Peyer's patch (tissue), 4 donors: ENCODE measurements around the gene TBCD. TPM values are rescaled to one million over a fixed set of nuclear protein-coding genes. Genes with fewer than 3 reads are reported as not detected.

Source experiments
- DNase-seq, 3 donors: peaks; one replicate each; pipeline ENCODE4 v3.0.0-alpha.2; 2017 to 2019
- H3K27ac ChIP-seq, 4 donors: fragments of 200-600 bp; sonication (generic); one replicate each; pipeline ENCODE4 v1.5.1; 2016 to 2019
- H3K27me3 ChIP-seq, 2 donors: fragments of 200-600 bp; sonication (generic); one replicate each; pipeline ENCODE4 v1.5.1; 2019
- H3K36me3 ChIP-seq, 3 donors: fragments of 200-600 bp; sonication (generic); one replicate each; pipeline ENCODE4 v1.5.1; 2016 to 2019
- H3K4me1 ChIP-seq, 4 donors: fragments of 200-600 bp; sonication (generic); one replicate each; pipeline ENCODE4 v1.5.1; 2016 to 2019
- H3K4me3 ChIP-seq, 4 donors: fragments of 200-600 bp; sonication (generic); 1 replicate in 3 of 4; 2 replicates in 1 of 4; pipeline ENCODE4 v1.5.1; 2016 to 2019; ENCODE audit warnings: mild to moderate bottlenecking in 1 of 4
- H3K9me3 ChIP-seq, 4 donors: fragments of 200-600 bp; sonication (generic); one replicate each; pipeline ENCODE4 v1.5.1; 2016 to 2019; ENCODE audit warnings: mild to moderate bottlenecking in 1 of 4
- POLR2A ChIP-seq, 2 donors: fragments of 450-650 bp; IDR thresholded peaks; one replicate each; pipeline ENCODE4 v1.5.1; 2017; ENCODE audit warnings: antibody characterized with exemption in 2 of 2, mild to moderate bottlenecking in 2 of 2, moderate library complexity in 2 of 2
- total RNA-seq, 4 donors: library from RNA; depleted of rRNA; stranded (reverse); fragments of >200 nt; gene quantifications; one replicate each; pipeline ENCODE4 v1.1.0, GENCODE V29; 2016
- TF ChIP-seq, protein P1 (sequence below), 6 experiments: fragments of 450-650 bp in 4 of 6; fragments of 200-600 bp in 2 of 6; sonication (generic) in 1 of 6; IDR thresholded peaks; one replicate each; pipeline ENCODE4 v1.5.1; 2017 to 2019; ENCODE audit warnings: antibody characterized with exemption in 6 of 6, mild to moderate bottlenecking in 3 of 6, moderate library complexity in 1 of 6

Gene TBCD
- total RNA-seq, 4 donors from 2014 or later: 58.7 to 130 (median 74.8) TPM

GRCh38 chr17:82846061-82846691 lies 94.3 kb downstream of the TBCD start:
- Histone ChIP-seq H3K27ac (peak overlapping the region in 2 of 4 donors; percentile 7 to 10), H3K27me3 (no peaks in the 10 kb centered on the region), H3K4me1 (peaks cover 0 to 5% (median 0%) of the 10 kb centered on the region in 4 donors), H3K4me3 (peak overlapping the region in 1 of 4 donors; percentile 18), H3K9me3 (no peaks in the 10 kb centered on the region), H3K36me3 (no peaks in the 10 kb centered on the region)
- TF ChIP-seq, protein P1, sequence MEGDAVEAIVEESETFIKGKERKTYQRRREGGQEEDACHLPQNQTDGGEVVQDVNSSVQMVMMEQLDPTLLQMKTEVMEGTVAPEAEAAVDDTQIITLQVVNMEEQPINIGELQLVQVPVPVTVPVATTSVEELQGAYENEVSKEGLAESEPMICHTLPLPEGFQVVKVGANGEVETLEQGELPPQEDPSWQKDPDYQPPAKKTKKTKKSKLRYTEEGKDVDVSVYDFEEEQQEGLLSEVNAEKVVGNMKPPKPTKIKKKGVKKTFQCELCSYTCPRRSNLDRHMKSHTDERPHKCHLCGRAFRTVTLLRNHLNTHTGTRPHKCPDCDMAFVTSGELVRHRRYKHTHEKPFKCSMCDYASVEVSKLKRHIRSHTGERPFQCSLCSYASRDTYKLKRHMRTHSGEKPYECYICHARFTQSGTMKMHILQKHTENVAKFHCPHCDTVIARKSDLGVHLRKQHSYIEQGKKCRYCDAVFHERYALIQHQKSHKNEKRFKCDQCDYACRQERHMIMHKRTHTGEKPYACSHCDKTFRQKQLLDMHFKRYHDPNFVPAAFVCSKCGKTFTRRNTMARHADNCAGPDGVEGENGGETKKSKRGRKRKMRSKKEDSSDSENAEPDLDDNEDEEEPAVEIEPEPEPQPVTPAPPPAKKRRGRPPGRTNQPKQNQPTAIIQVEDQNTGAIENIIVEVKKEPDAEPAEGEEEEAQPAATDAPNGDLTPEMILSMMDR (IDR thresholded peaks at IDR 0.05): no peak
- TF ChIP-seq POLR2A (IDR thresholded peaks at IDR 0.05): no peak
- no peak for DNase-seq

DNA sequence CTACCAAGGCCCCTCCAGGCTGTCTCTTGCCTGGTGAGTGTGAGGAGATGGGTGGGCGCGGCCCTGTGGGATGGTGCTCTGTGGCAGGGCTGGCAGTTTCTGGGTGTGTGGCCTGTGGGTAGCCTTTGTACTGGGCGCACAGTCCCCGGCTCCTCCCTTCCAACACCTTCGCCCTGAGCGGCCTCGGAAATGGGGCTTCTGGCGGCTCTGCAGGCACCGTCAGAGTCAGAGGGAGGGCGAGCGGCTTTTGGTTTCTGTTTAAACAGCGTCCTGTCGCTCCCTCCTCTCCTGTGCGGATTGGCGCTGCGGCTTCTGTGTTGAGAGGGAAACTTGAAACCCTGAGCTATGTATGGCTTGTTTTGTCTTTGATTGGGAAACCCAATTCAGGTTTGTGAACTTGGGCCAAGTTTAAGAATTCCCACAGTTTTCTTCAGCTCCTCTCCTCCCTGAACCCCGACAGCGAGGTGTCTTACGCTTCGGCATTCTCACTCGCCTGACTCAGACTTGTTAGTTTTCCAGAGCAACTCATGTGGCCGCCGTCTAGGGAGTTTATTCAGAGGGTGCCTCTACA lies 96.2 kb downstream of the TBCD start:
- Histone ChIP-seq H3K4me1 (peaks cover 0 to 5% (median 0%) of the 10 kb centered on the region in 4 donors), H3K9me3 (no peaks in the 10 kb centered on the region), H3K27me3 (no peaks in the 10 kb centered on the region), H3K4me3 (peak overlapping the region in 2 of 4 donors; percentile 26 to 35), H3K36me3 (no peaks in the 10 kb centered on the region), H3K27ac (peak overlapping the region; percentile 42 to 74 (median 63))
- DNase-seq: peak in 2 of 3 donors; percentile 85 to 87
- TF ChIP-seq POLR2A (IDR thresholded peaks at IDR 0.05): peak in 1 of 2 donors; percentile 66
- TF ChIP-seq, protein P1 (IDR thresholded peaks at IDR 0.05): no peak

DNA sequence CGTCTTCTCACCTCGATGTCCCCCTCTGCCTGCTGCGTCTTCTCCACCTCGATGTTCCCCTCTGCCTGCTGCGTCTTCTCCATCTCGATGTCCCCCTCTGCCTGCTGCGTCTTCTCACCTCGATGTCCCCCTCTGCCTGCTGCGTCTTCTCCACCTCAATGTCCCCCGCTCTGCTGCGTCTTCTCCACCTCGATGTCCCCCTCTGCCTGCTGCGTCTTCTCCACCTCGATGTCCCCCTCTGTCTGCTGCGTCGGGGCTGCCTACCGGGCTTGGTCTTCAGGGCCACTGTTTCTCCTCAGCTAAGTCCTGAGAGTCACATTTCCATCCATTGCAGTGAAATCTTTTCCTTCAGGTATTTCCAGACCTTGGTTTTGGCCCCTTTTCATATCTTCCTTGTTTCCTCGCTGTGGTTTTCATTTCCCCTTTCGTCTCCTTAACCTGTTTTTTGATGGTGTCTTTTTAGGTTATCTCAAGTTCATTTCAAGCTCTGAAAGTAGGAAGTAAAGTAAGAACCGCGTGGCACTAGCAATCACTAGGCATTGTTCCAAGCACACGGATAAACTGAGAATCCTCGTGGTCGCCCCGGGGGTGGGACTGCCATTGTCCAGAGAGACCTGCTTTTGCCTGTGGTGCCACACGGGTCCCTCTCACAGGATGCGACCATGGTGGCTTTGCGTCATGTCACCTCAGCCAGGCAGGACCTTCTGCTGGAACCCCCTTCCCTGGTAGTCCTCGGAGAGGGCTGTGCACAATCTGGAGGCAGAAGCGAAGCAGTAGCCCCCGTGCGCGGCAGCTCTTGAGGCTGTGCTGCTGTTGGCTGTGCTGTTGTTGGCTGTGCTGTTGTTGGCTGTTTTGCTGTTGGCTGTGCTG lies 97.4 kb downstream of the TBCD start:
- H3K4me3 ChIP-seq: no peak overlapping the region
- TF ChIP-seq, protein P1 (IDR thresholded peaks at IDR 0.05): no peak
- TF ChIP-seq POLR2A (IDR thresholded peaks at IDR 0.05): no peak
- peak in 1 of 3 donors; percentile 21 for DNase-seq

GRCh38 chr17:82851381-82851780 lies 99.5 kb downstream of the TBCD start:
- H3K36me3 ChIP-seq: no peaks in the 10 kb centered on the region
- TF ChIP-seq POLR2A (IDR thresholded peaks at IDR 0.05): no peak
- TF ChIP-seq, protein P1 (IDR thresholded peaks at IDR 0.05): no peak
- peak in 1 of 3 donors; percentile 29 for DNase-seq

More for the DNA sequence above, 97.4 kb downstream of the TBCD start:
- Histone ChIP-seq H3K27me3 (no peaks in the 10 kb centered on the region), H3K36me3 (no peaks in the 10 kb centered on the region), H3K9me3 (no peaks in the 10 kb centered on the region), H3K4me1 (peaks cover 0 to 5% (median 0%) of the 10 kb centered on the region in 4 donors), H3K27ac (no peak overlapping the region)

DNA sequence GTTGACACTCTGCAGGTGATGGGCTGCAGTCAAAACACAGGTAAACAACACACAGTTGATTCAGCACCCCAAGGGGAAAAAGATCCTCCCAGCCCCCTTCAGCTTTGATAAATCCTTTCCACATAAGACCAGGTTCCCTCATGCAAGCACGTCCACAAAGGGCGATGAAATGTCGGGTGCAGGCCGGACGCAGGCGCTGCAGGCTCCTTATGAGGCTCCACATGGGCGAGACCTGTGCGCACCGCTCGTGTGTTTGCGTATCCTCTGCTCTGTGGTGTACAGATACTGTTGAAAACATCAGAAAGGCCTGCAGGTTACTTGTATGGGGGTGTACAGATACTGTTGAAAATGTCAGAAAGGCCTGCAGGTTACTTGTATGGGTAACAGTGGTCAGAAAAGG lies 102.4 kb downstream of the TBCD start:
- DNase-seq: peak in 1 of 3 donors; percentile 24
- Histone ChIP-seq H3K27me3 (no peaks in the 10 kb centered on the region), H3K9me3 (no peaks in the 10 kb centered on the region), H3K36me3 (no peaks in the 10 kb centered on the region), H3K27ac (no peak overlapping the region), H3K4me1 (no peaks in the 10 kb centered on the region), H3K4me3 (no peak overlapping the region)
- no peak for TF ChIP-seq POLR2A (IDR thresholded peaks at IDR 0.05)
- TF ChIP-seq, protein P1 (IDR thresholded peaks at IDR 0.05): no peak

More at GRCh38 chr17:82851381-82851780, 99.5 kb downstream of the TBCD start:
- H3K9me3 ChIP-seq: no peaks in the 10 kb centered on the region
- H3K4me1 ChIP-seq: peaks cover 0 to 5% (median 0%) of the 10 kb centered on the region in 4 donors
- no peak overlapping the region for H3K27ac ChIP-seq
- no peak overlapping the region for H3K4me3 ChIP-seq
- no peaks in the 10 kb centered on the region for H3K27me3 ChIP-seq
